ENCODE measurements around the gene HERC3. TPM values are rescaled to one million over a fixed set of nuclear protein-coding genes. Genes with fewer than 3 reads are reported as not detected.

The HERC3 gene
- total and polyA plus RNA-seq, 12 donors, result 3.4 to 40.1 (median 26.5) TPM

DNA sequence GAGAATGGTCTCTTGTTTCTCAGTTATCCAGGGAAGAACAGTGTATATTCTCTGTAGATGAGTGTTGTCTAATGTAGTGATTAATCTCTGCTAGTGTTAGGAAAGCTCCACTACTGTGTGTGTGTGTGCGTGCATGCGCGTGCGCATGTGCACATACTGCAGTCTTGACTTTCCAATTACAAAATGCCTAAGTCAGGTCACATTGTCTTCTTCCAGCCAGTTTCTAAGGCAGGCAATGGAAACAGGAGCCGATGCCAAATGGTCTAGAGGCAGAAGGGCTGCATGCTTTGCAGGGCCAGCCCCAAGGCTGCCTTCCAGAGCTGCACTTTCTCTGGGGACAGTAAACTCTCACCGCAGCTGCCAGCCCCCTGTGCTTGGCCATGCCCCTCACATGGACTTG lies 135.9 kb downstream of the HERC3 start:
- no peaks in the 10 kb centered on the region for H3K9me3 ChIP-seq (replicated peaks in 1 of 3)
- H3K36me3 ChIP-seq (replicated peaks in 1 of 2), result peaks cover 0 to 63% of the 10 kb centered on the region in 2 donors
- no peaks in the 10 kb centered on the region for H3K27me3 ChIP-seq
- TF ChIP-seq, protein P1, sequence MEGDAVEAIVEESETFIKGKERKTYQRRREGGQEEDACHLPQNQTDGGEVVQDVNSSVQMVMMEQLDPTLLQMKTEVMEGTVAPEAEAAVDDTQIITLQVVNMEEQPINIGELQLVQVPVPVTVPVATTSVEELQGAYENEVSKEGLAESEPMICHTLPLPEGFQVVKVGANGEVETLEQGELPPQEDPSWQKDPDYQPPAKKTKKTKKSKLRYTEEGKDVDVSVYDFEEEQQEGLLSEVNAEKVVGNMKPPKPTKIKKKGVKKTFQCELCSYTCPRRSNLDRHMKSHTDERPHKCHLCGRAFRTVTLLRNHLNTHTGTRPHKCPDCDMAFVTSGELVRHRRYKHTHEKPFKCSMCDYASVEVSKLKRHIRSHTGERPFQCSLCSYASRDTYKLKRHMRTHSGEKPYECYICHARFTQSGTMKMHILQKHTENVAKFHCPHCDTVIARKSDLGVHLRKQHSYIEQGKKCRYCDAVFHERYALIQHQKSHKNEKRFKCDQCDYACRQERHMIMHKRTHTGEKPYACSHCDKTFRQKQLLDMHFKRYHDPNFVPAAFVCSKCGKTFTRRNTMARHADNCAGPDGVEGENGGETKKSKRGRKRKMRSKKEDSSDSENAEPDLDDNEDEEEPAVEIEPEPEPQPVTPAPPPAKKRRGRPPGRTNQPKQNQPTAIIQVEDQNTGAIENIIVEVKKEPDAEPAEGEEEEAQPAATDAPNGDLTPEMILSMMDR (IDR thresholded peaks at IDR 0.05), result no peak
- TF ChIP-seq POLR2A (IDR thresholded peaks at IDR 0.05), result no peak
- H3K4me1 ChIP-seq (replicated peaks in 1 of 2), result no peaks in the 10 kb centered on the region
- 87 to 100% (median 96%) methylated on average over 6 of the region's 6 CpGs for WGBS, 4 donors
- no peak for DNase-seq
- no peak overlapping the region for H3K27ac ChIP-seq
- intact Hi-C loops (cut with DNase I), result no loop called here
- no peak overlapping the region for H3K4me3 ChIP-seq

DNA sequence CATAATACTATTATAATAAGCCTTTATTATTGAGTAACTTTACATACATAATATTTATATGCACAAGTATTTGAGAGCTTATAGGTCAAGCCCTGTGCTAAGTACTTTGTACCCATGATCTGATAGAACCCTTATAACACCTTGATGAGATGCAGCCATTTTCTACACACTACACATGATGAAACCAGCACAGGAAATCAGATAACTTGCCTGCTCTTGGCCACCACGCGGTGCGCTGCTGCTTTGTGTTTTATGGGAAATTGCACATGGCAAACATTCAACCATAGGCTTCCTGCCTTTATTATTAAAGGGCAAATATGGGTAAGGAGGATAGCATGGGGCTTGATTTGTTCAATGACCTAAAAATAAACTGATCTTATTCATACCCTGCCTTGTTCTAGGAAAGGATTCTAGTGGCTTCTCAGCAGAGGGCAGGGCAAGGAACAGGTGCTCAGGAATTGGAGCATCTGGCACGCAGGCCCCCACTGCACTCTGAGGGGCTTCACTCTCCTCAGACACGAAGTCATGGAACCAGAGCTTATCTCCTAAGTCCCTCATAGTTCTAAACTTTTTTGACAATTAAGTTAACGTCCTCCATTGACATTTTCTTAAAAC lies 137.0 kb downstream of the HERC3 start:
- Histone ChIP-seq H3K4me1 (replicated peaks in 1 of 2) (peaks cover 3% of the 10 kb centered on the region in 2 donors), H3K36me3 (replicated peaks in 1 of 2) (peaks cover 0 to 60% of the 10 kb centered on the region in 2 donors), H3K9me3 (replicated peaks in 1 of 3) (no peaks in the 10 kb centered on the region), H3K27me3 (no peaks in the 10 kb centered on the region), H3K27ac (no peak overlapping the region), H3K4me3 (no peak overlapping the region)
- WGBS, 4 donors, result 77 to 91% (median 88%) methylated on average over 6 of the region's 6 CpGs
- intact Hi-C loops (cut with DNase I), result no loop called here
- no peak for DNase-seq
- no peak for TF ChIP-seq POLR2A (IDR thresholded peaks at IDR 0.05)
- TF ChIP-seq, protein P1 (IDR thresholded peaks at IDR 0.05), result no peak

GRCh38 chr4:88730811-88731210 lies 138.5 kb downstream of the HERC3 start:
- H3K27me3 ChIP-seq, result no peaks in the 10 kb centered on the region
- H3K36me3 ChIP-seq (replicated peaks in 1 of 2), result peaks cover 0 to 63% of the 10 kb centered on the region in 2 donors
- no peaks in the 10 kb centered on the region for H3K9me3 ChIP-seq (replicated peaks in 1 of 3)
- H3K4me3 ChIP-seq, result no peak overlapping the region
- TF ChIP-seq POLR2A (IDR thresholded peaks at IDR 0.05), result no peak
- TF ChIP-seq, protein P1 (IDR thresholded peaks at IDR 0.05), result no peak
- 86 to 97% (median 91%) methylated on average over 5 of the region's 5 CpGs for WGBS, 4 donors
- intact Hi-C loops (cut with DNase I), result no loop called here
- H3K27ac ChIP-seq, result no peak overlapping the region
- no peak for DNase-seq
- H3K4me1 ChIP-seq (replicated peaks in 1 of 2), result peaks cover 16 to 18% of the 10 kb centered on the region in 2 donors

DNA sequence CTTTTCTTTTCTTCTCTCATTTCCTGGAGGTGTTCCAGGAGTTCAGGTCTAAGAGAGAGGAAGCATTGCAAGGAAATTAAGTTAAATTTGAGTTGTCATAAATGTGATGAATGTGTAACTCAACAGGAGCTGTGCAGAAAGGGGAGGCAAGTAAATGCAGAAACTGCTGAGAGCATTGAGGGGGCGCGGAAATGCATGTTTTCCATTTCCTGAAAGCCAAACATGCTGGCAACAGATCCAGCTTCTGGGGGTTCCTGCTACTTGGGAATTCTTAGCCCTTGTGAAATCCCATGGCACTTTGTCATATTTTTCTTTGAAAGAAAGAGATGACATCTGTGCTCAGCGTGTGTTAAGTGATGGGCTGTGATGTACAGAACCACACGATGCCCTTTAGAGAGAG lies 139.1 kb downstream of the HERC3 start:
- Histone ChIP-seq H3K4me3 (no peak overlapping the region), H3K27me3 (no peaks in the 10 kb centered on the region), H3K36me3 (replicated peaks in 1 of 2) (peaks cover 0 to 57% of the 10 kb centered on the region in 2 donors), H3K27ac (no peak overlapping the region), H3K4me1 (replicated peaks in 1 of 2) (peaks cover 22 to 23% of the 10 kb centered on the region in 2 donors), H3K9me3 (replicated peaks in 1 of 3) (no peaks in the 10 kb centered on the region)
- intact Hi-C loops (cut with DNase I), result no loop called here
- TF ChIP-seq, protein P1 (IDR thresholded peaks at IDR 0.05), result no peak
- no peak for TF ChIP-seq POLR2A (IDR thresholded peaks at IDR 0.05)
- DNase-seq, result no peak
- 76 to 81% (median 78%) methylated on average over 4 of the region's 4 CpGs for WGBS, 4 donors
